Nephron progenitor cell (in vitro differentiated cells): ENCODE data around the gene PRTN3.

Experiments used
- DNase-seq: peaks from one replicate; pipeline ENCODE4 v3.0.0; 2021
- H3K27ac Mint-ChIP-seq: 2 replicates; pipeline ENCODE4 v1.8.0; 2021; ENCODE audit warnings: mild to moderate bottlenecking, moderate library complexity, mixed read lengths
- H3K27me3 Mint-ChIP-seq: 2 replicates; pipeline ENCODE4 v1.8.0; 2021; ENCODE audit warnings: mild to moderate bottlenecking, low read depth, mixed read lengths; ENCODE audit not compliant: poor library complexity
- H3K36me3 Mint-ChIP-seq: 2 replicates; pipeline ENCODE4 v1.8.0; 2021; ENCODE audit warnings: low read depth, mixed read lengths
- H3K4me1 Mint-ChIP-seq: 2 replicates; pipeline ENCODE4 v1.8.0; 2021; ENCODE audit warnings: mixed read lengths
- H3K4me3 Mint-ChIP-seq: 2 replicates; pipeline ENCODE4 v1.8.0; 2021; ENCODE audit warnings: mild to moderate bottlenecking, moderate library complexity, mixed read lengths
- H3K9me3 Mint-ChIP-seq: 2 replicates; pipeline ENCODE4 v1.8.0; 2021; ENCODE audit warnings: mild to moderate bottlenecking, moderate library complexity, mixed read lengths
- TF ChIP-seq, protein P1 (sequence below): fragments of 200-600 bp; sonication (generic); IDR thresholded peaks from 2 replicates; pipeline ENCODE4 v1.5.0; 2021; ENCODE audit warnings: antibody characterized with exemption

The PRTN3 gene

DNA sequence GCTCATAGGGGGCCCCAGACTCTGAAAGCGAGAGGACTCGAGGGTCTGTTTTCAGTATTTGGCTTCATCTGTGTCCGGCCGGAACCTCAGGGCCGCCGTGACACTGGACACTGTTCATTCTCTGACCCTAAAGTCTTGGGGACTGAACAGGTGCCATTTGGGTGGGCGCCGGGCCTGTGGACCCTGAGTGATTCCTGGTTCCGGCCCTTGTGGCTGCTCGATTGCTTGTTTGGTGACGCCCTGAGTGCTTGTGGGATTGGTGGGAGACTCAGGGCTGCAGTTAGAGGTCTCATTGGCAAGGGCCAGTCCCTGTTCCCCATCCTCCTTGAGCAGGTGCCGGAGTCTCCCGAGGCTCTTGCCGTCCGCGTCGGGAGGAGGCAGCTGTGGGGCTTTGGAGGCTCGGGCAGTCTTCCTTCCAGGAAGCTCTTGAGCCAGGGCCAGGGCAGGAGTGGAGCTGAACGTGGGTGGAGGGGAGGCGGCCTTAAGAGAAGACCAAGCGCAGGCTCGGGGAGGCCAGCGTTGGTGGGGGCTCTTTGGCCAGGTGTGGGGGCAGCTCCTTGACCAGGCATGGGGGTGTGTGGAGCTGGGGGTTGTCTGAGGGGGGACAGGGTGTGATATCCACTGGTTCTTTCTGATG is 38.8 kb upstream of the PRTN3 start:
- peaks cover 50% of the 10 kb centered on the region for H3K4me1 Mint-ChIP-seq
- H3K27me3 Mint-ChIP-seq, result no peaks in the 10 kb centered on the region
- no peak for DNase-seq
- H3K27ac Mint-ChIP-seq, result peak overlapping the region; percentile 99
- TF ChIP-seq, protein P1, sequence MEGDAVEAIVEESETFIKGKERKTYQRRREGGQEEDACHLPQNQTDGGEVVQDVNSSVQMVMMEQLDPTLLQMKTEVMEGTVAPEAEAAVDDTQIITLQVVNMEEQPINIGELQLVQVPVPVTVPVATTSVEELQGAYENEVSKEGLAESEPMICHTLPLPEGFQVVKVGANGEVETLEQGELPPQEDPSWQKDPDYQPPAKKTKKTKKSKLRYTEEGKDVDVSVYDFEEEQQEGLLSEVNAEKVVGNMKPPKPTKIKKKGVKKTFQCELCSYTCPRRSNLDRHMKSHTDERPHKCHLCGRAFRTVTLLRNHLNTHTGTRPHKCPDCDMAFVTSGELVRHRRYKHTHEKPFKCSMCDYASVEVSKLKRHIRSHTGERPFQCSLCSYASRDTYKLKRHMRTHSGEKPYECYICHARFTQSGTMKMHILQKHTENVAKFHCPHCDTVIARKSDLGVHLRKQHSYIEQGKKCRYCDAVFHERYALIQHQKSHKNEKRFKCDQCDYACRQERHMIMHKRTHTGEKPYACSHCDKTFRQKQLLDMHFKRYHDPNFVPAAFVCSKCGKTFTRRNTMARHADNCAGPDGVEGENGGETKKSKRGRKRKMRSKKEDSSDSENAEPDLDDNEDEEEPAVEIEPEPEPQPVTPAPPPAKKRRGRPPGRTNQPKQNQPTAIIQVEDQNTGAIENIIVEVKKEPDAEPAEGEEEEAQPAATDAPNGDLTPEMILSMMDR, result no peak
- H3K4me3 Mint-ChIP-seq, result peak overlapping the region; percentile 78
- H3K36me3 Mint-ChIP-seq, result peaks cover 32% of the 10 kb centered on the region
- no peaks in the 10 kb centered on the region for H3K9me3 Mint-ChIP-seq

- TF ChIP-seq, protein P1, result no peak
- Mint-ChIP-seq H3K36me3 (peaks cover 38% of the 10 kb centered on the region), H3K4me1 (peaks cover 56% of the 10 kb centered on the region), H3K9me3 (no peaks in the 10 kb centered on the region), H3K27ac (peak overlapping the region; percentile 99), H3K27me3 (no peaks in the 10 kb centered on the region), H3K4me3 (peak overlapping the region; percentile 78)
- peak; percentile 47 for DNase-seq
Observed at GRCh38 chr19:802498-803098, 38.2 kb upstream of the PRTN3 start.

- Mint-ChIP-seq H3K36me3 (peaks cover 42% of the 10 kb centered on the region), H3K9me3 (no peaks in the 10 kb centered on the region), H3K27me3 (no peaks in the 10 kb centered on the region), H3K27ac (peak overlapping the region; percentile 99), H3K4me1 (peaks cover 59% of the 10 kb centered on the region), H3K4me3 (peak overlapping the region; percentile 78)
- no peak for DNase-seq
- TF ChIP-seq, protein P1, result no peak
Observed at GRCh38 chr19:803099-803561, 37.7 kb upstream of the PRTN3 start.

DNA sequence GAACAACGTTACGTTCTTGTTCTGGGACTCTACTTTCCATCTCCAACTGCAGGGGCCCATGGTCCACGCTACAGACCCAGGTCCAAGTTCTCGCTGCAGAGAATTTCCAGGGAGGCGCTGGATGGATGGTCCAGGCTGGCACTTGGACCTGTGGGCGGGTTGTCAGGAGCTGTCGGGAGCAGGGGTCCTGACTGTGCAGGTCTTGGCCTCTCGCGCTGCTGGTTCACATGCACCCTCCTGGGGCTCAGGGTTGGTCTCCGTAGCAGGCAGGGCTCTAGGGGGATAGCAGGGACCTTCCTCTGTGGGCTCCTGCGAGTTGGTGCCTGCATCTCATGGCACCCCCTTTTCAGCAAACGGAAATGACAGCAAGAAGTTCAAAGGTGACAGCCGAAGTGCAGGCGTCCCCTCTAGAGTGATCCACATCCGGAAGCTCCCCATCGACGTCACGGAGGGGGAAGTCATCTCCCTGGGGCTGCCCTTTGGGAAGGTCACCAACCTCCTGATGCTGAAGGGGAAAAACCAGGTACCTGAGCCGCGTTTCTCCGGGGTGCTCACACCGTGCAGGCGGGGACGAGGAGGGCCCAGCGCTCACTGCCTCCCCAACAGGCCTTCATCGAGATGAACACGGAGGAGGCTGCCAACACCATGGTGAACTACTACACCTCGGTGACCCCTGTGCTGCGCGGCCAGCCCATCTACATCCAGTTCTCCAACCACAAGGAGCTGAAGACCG is 36.9 kb upstream of the PRTN3 start:
- Mint-ChIP-seq H3K27me3 (no peaks in the 10 kb centered on the region), H3K9me3 (no peaks in the 10 kb centered on the region), H3K4me1 (peaks cover 59% of the 10 kb centered on the region), H3K4me3 (no peak overlapping the region), H3K27ac (no peak overlapping the region), H3K36me3 (peaks cover 42% of the 10 kb centered on the region)
- no peak for DNase-seq
- TF ChIP-seq, protein P1, result no peak

- Mint-ChIP-seq H3K4me1 (peaks cover 51% of the 10 kb centered on the region), H3K27ac (peak overlapping the region; percentile 80), H3K27me3 (no peaks in the 10 kb centered on the region), H3K9me3 (no peaks in the 10 kb centered on the region), H3K4me3 (no peak overlapping the region), H3K36me3 (peaks cover 46% of the 10 kb centered on the region)
- DNase-seq, result no peak
- TF ChIP-seq, protein P1, result no peak
Observed at GRCh38 chr19:804419-805165, 36.2 kb upstream of the PRTN3 start.
